Breast epithelium (tissue), 3 donors: ENCODE results near the gene CRYGD.

ENCODE experiments used
- POLR2A ChIP-seq: fragments of 450-650 bp; IDR thresholded peaks from one replicate; pipeline ENCODE4 v1.6.1; 2016; ENCODE audit warnings: antibody characterized with exemption, mild to moderate bottlenecking, moderate library complexity
- POLR2AphosphoS5 ChIP-seq, 3 donors: sonication (generic); formaldehyde crosslinking; IDR thresholded peaks; one replicate each; pipeline ENCODE4 v1.6.1; 2017; ENCODE audit warnings: antibody characterized with exemption in 3 of 3
- TF ChIP-seq, protein P1 (sequence below), 3 donors: fragments of 450-650 bp; IDR thresholded peaks; one replicate each; pipeline ENCODE4 v1.5.1; 2016 to 2017; ENCODE audit warnings: antibody characterized with exemption in 3 of 3, mild to moderate bottlenecking in 3 of 3, moderate library complexity in 3 of 3

DNA sequence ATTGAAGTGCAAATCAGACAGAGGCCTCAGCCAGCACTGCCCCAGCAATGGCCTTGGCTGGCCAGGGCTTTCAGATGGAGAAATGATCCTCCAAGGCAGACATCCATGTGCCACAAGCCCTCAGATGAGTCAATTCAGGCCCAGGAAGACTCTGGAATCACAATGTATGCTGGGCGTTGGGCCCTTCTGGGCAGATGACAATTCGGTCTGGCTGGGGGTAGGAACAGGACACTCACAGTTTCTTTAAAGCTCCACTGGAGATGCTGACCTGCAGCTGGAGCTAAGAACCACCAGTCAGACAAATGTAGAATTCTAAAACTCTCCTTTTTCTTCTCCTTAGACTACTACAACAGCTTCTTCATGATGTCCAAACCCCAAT is 12.4 kb upstream of the CRYGD start:
- TF ChIP-seq, protein P1, sequence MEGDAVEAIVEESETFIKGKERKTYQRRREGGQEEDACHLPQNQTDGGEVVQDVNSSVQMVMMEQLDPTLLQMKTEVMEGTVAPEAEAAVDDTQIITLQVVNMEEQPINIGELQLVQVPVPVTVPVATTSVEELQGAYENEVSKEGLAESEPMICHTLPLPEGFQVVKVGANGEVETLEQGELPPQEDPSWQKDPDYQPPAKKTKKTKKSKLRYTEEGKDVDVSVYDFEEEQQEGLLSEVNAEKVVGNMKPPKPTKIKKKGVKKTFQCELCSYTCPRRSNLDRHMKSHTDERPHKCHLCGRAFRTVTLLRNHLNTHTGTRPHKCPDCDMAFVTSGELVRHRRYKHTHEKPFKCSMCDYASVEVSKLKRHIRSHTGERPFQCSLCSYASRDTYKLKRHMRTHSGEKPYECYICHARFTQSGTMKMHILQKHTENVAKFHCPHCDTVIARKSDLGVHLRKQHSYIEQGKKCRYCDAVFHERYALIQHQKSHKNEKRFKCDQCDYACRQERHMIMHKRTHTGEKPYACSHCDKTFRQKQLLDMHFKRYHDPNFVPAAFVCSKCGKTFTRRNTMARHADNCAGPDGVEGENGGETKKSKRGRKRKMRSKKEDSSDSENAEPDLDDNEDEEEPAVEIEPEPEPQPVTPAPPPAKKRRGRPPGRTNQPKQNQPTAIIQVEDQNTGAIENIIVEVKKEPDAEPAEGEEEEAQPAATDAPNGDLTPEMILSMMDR (IDR thresholded peaks at IDR 0.05): no peak
- TF ChIP-seq POLR2A: no peak
- no peak for TF ChIP-seq POLR2AphosphoS5 (IDR thresholded peaks at IDR 0.05)
